ENCODE results near the gene BCKDHA. TPM values are rescaled to one million over a fixed set of nuclear protein-coding genes. Genes with fewer than 3 reads are reported as not detected.

The BCKDHA gene
- total and polyA plus RNA-seq, 9 of the 15 experiments (the other 6 are each of a cell fraction or from before 2014, with no cell fraction given) = 4.5 to 52.5 (median 14.1) TPM

- no peak for TF ChIP-seq ZNF277 (CRISPR knock-in tag; IDR thresholded peaks at IDR 0.05; ENCODE audit: borderline replicate concordance)
- TF ChIP-seq STAG1 (CRISPR knock-in tag; IDR thresholded peaks at IDR 0.05; ENCODE audit: borderline replicate concordance) = no peak
Observed at GRCh38 chr19:41352609-41353465, 44.8 kb upstream of the BCKDHA start (continued).

GRCh38 chr19:41353466-41354342, 43.9 kb upstream of the BCKDHA start, which contains the start of gene TGFB1:
Gene TGFB1 (minus strand): TSS chr19:41353922. CDS start chr19:41353044, 878 bp downstream.
- no peaks in the 10 kb centered on the region for H3K9me1 ChIP-seq (ENCODE audit: control insufficient read depth, insufficient read depth, low read length)
- no peaks in the 10 kb centered on the region for H3K9me3 ChIP-seq (replicated peaks; ENCODE audit: control insufficient read depth, insufficient read depth, low read depth, low read length)
- FAIRE-seq = peak; percentile 82
- intact Hi-C loops (cut with micrococcal nuclease) = loop anchor here (5.0 kb wide), 2 partner anchors 46 to 91 kb away; partner anchors contain the start of gene HNRNPUL1
- peak within 1 kb of the TSS; percentile 98 for H3K4me3 ChIP-seq
- peaks cover 17% of the 10 kb centered on the region for H4K20me1 ChIP-seq (replicated peaks; ENCODE audit: control insufficient read depth, insufficient read depth, low read length)
- ChIA-PET POLR2A (interaction anchor here (0.6 to 3.1 kb wide), 4 partner anchors 10 to 1125 kb away, joined by 3 to 20 read pairs (median 6); partner anchors contain the start of gene B9D2), CTCF (ENCODE audit: low intra/inter-chr PET ratio) (interaction anchor here (0.7 kb wide), 1 partner anchor 245 kb away, joined by 3 read pairs; no protein-coding TSS in a partner anchor)
- peak within 1 kb of the TSS; percentile 93 for H3K27ac ChIP-seq (ENCODE audit: extremely low read depth, low read depth, low read length)
- H3K27me3 ChIP-seq (ENCODE audit: control insufficient read depth in 2 of 2, insufficient read depth in 2 of 2, low read length in 2 of 2) = no peaks in the 10 kb centered on the region
- peaks cover 27% of the 10 kb centered on the region for H3K36me3 ChIP-seq (ENCODE audit: control insufficient read depth, insufficient read depth, low read length)
- BruUV-seq (replicated peaks) = TSS peak; percentile 74
- peak; percentile 74 for ATAC-seq
- peaks cover 58% of the 10 kb centered on the region for H3K79me2 ChIP-seq (ENCODE audit: control insufficient read depth, insufficient read depth, low read length)
- peak within 1 kb of the TSS; percentile 100 for H3K4me2 ChIP-seq (ENCODE audit: insufficient read depth, low read length)
- H3K9ac ChIP-seq (ENCODE audit: insufficient read depth in 1 of 2, low read depth in 2 of 2, low read length in 2 of 2) = peak within 1 kb of the TSS; percentile 85 to 99
- WGBS (ENCODE audit: insufficient coverage, low coverage, missing lambda C conversion rate) = 1% methylated on average over 20 of the region's 78 CpGs
- H2AFZ ChIP-seq (ENCODE audit: low read depth, low read length) = peak within 1 kb of the TSS; percentile 74
- in situ Hi-C loops (cut with MboI) = no loop called here
- peak; percentile 94 to 99 (median 98) for DNase-seq (ENCODE audit: extremely low read depth in 1 of 4, low spot score in 3 of 4)
- H3K4me1 ChIP-seq (replicated peaks in 1 of 2; ENCODE audit: control insufficient read depth in 2 of 2, insufficient read depth in 2 of 2, low read length in 2 of 2) = peaks cover 11 to 49% of the 10 kb centered on the region in 2 experiments
- peak; percentile 63; the same call in 1 of the 2 replicates for TF ChIP-seq HBP1 (CRISPR knock-in tag; IDR thresholded peaks at IDR 0.05)
- TF ChIP-seq TEAD2 (tag; IDR thresholded peaks at IDR 0.05) = no peak
- no peak for TF ChIP-seq CCAR2 (IDR thresholded peaks at IDR 0.05; ENCODE audit: low read depth, low read length)
- TF ChIP-seq MLLT1 (IDR thresholded peaks at IDR 0.05) = peak in 1 of 2 experiments; percentile 53; a peak in 1 of 4 replicates
- TF ChIP-seq FOXK2 (conservative IDR thresholded peaks at IDR 0.05 in 1 of 2, IDR thresholded peaks at IDR 0.05 in 1 of 2; ENCODE audit: low read depth in 2 of 2) = no peak
- TF ChIP-seq SMC3 (conservative IDR thresholded peaks at IDR 0.05; ENCODE audit: insufficient read depth, low read depth, low read length) = peak; percentile 60
- TF ChIP-seq IRF1 (CRISPR knock-in tag; IDR thresholded peaks at IDR 0.05; ENCODE audit: borderline replicate concordance) = no peak
- TF ChIP-seq POLR2A (conservative IDR thresholded peaks at IDR 0.05) = peak; percentile 58

Measured in K562 (cell line).